ENCODE data around the gene TIPARP.

Gene TIPARP

GRCh38 chr3:156725682-156726081 lies 51.3 kb downstream of the TIPARP start:
- peak; percentile 94 for DNase-seq (ENCODE audit: low read depth)
- TF ChIP-seq CTCF (IDR thresholded peaks at IDR 0.05; ENCODE audit: insufficient read depth, low read depth, low read length, missing control alignments), result no peak
- no peak overlapping the region for H3K4me3 ChIP-seq (ENCODE audit: low read length)

GRCh38 chr3:156726456-156726855 lies 52.1 kb downstream of the TIPARP start:
- TF ChIP-seq CTCF (IDR thresholded peaks at IDR 0.05; ENCODE audit: insufficient read depth, low read depth, low read length, missing control alignments), result no peak
- DNase-seq (ENCODE audit: low read depth), result no peak
- no peak overlapping the region for H3K4me3 ChIP-seq (ENCODE audit: low read length)

GRCh38 chr3:156727519-156728205 lies 53.3 kb downstream of the TIPARP start:
- H3K4me3 ChIP-seq (ENCODE audit: low read length), result no peak overlapping the region
- peak; percentile 41 for DNase-seq (ENCODE audit: low read depth)
- no peak for TF ChIP-seq CTCF (IDR thresholded peaks at IDR 0.05; ENCODE audit: insufficient read depth, low read depth, low read length, missing control alignments)

GRCh38 chr3:156728267-156728985 lies 54.0 kb downstream of the TIPARP start:
- TF ChIP-seq CTCF (IDR thresholded peaks at IDR 0.05; ENCODE audit: insufficient read depth, low read depth, low read length, missing control alignments), result no peak
- peak; percentile 80 for DNase-seq (ENCODE audit: low read depth)
- H3K4me3 ChIP-seq (ENCODE audit: low read length), result no peak overlapping the region

- no peak overlapping the region for H3K4me3 ChIP-seq (ENCODE audit: low read length)
- TF ChIP-seq CTCF (IDR thresholded peaks at IDR 0.05; ENCODE audit: insufficient read depth, low read depth, low read length, missing control alignments), result no peak
- peak; percentile 61 for DNase-seq (ENCODE audit: low read depth)
These were observed 55.2 kb downstream of the TIPARP start for GRCh38 chr3:156729460-156730179.

GRCh38 chr3:156731813-156732212 lies 57.4 kb downstream of the TIPARP start:
- H3K4me3 ChIP-seq (ENCODE audit: low read length), result no peak overlapping the region
- no peak for TF ChIP-seq CTCF (IDR thresholded peaks at IDR 0.05; ENCODE audit: insufficient read depth, low read depth, low read length, missing control alignments)
- no peak for DNase-seq (ENCODE audit: low read depth)
